Calu3 (cell line): ENCODE measurements around the gene ITGA6. TPM values are rescaled to one million over a fixed set of nuclear protein-coding genes. Genes with fewer than 3 reads are reported as not detected.
A peak's percentile ranks its signal among the peaks of the same experiment; 100 is the strongest.

Experiments
- BruUV-seq: library from RNA; stranded (reverse); fragments of 400-500 nt; replicated peaks from 2 replicates; lab custom pipeline; 2021; lab: Mats Ljungman, UMichigan
- CTCF ChIA-PET: fragments of 300-600 bp; sonication (Branson Sonifier 250); formaldehyde crosslinking; loops from one replicate; lab custom pipeline; 2022; ENCODE audit warnings: antibody characterized with exemption; lab: Charles Lee
- DNase-seq: peaks from one replicate; pipeline ENCODE4 v3.0.0; 2022
- H3K27ac Mint-ChIP-seq: one replicate; pipeline ENCODE4 v1.8.0; 2022; ENCODE audit warnings: mixed read lengths; ENCODE audit not compliant: unreplicated experiment
- H3K27me3 Mint-ChIP-seq: one replicate; pipeline ENCODE4 v1.8.0; 2022; ENCODE audit warnings: mixed read lengths; ENCODE audit not compliant: unreplicated experiment
- H3K36me3 Mint-ChIP-seq: one replicate; pipeline ENCODE4 v1.8.0; 2022; ENCODE audit warnings: mild to moderate bottlenecking, moderate library complexity, mixed read lengths; ENCODE audit not compliant: insufficient read depth, unreplicated experiment
- H3K4me1 Mint-ChIP-seq: one replicate; pipeline ENCODE4 v1.8.0; 2022; ENCODE audit warnings: mild to moderate bottlenecking, low read depth, mixed read lengths; ENCODE audit not compliant: unreplicated experiment
- H3K4me3 Mint-ChIP-seq: one replicate; pipeline ENCODE4 v1.8.0; 2022; ENCODE audit warnings: mild to moderate bottlenecking, low read depth, moderate library complexity, mixed read lengths; ENCODE audit not compliant: unreplicated experiment
- H3K9me3 Mint-ChIP-seq: one replicate; pipeline ENCODE4 v1.8.0; 2022; ENCODE audit warnings: low read depth, mixed read lengths; ENCODE audit not compliant: unreplicated experiment
- intact Hi-C: fragments of 100-400 bp; cut with micrococcal nuclease; formaldehyde crosslinking; loops from one replicate; pipeline ENCODE4 v1.10.0; 2022; ENCODE audit not compliant: unreplicated experiment
- total RNA-seq: library from RNA; stranded (reverse); gene quantifications from 2 replicates; pipeline ENCODE4 v1.2.3, GENCODE V29; 2022
- TF ChIP-seq, protein P1 (sequence below): fragments of 200-600 bp; IDR thresholded peaks from one replicate; pipeline ENCODE4 v1.8.0; 2022; ENCODE audit warnings: antibody characterized with exemption; ENCODE audit not compliant: unreplicated experiment

ITGA6 gene
- total RNA-seq, 1 experiment from 2014 or later = 270 TPM

DNA sequence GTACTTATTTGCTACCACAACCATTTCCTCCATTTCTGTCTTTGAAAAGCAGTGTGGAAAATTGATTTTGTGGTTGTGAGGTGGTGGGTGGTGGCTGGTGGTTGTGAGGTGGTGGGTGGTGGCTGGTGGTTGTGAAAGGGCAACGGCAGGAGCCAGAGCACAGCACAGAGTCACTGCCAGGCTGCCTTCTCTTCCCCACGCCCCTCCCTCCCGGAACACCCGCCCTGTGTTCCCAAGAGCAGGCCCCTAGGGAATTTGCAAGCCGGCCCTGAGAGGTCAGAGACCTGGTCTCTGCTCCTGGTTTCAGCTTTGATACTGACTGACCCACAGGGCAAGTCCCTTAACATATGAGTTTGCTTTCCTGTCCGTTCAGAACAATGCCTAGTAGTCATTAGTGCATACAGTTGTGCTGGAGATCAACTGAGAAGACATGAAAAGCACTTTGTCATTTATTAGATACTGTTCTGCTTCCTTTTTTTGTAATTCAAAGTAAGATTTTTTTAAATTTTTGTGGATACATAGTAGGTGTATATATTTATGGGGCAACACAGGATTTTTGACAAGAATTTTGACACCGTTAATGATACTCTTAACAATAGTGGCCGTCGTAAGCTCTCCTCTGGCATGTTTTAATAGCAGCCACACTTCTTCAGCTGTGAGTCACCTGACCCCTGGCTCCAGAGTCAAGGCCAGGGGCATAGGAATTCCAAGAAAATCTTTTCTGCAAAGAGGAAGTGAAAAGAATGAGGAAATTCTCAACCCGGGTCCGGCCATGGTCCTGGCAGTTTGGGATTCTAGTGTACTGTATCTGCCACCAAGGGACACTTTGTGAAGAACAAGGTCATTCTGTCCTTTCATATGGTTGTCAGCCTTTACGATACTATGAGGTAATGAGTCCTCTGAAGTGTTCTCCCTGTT is 53.2 kb downstream of the ITGA6 start:
- Mint-ChIP-seq H3K36me3 (peaks cover 60% of the 10 kb centered on the region), H3K27me3 (no peaks in the 10 kb centered on the region), H3K27ac (peak overlapping the region; percentile 17), H3K4me1 (peaks cover 28% of the 10 kb centered on the region), H3K9me3 (no peaks in the 10 kb centered on the region), H3K4me3 (no peak overlapping the region)
- no TSS peak for BruUV-seq
- TF ChIP-seq, protein P1, sequence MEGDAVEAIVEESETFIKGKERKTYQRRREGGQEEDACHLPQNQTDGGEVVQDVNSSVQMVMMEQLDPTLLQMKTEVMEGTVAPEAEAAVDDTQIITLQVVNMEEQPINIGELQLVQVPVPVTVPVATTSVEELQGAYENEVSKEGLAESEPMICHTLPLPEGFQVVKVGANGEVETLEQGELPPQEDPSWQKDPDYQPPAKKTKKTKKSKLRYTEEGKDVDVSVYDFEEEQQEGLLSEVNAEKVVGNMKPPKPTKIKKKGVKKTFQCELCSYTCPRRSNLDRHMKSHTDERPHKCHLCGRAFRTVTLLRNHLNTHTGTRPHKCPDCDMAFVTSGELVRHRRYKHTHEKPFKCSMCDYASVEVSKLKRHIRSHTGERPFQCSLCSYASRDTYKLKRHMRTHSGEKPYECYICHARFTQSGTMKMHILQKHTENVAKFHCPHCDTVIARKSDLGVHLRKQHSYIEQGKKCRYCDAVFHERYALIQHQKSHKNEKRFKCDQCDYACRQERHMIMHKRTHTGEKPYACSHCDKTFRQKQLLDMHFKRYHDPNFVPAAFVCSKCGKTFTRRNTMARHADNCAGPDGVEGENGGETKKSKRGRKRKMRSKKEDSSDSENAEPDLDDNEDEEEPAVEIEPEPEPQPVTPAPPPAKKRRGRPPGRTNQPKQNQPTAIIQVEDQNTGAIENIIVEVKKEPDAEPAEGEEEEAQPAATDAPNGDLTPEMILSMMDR = no peak
- intact Hi-C loops = loop anchor here (5.0 kb wide), 1 partner anchor 308 kb away; no protein-coding TSS in a partner anchor
- no peak for DNase-seq
- CTCF ChIA-PET = no interaction called here

DNA sequence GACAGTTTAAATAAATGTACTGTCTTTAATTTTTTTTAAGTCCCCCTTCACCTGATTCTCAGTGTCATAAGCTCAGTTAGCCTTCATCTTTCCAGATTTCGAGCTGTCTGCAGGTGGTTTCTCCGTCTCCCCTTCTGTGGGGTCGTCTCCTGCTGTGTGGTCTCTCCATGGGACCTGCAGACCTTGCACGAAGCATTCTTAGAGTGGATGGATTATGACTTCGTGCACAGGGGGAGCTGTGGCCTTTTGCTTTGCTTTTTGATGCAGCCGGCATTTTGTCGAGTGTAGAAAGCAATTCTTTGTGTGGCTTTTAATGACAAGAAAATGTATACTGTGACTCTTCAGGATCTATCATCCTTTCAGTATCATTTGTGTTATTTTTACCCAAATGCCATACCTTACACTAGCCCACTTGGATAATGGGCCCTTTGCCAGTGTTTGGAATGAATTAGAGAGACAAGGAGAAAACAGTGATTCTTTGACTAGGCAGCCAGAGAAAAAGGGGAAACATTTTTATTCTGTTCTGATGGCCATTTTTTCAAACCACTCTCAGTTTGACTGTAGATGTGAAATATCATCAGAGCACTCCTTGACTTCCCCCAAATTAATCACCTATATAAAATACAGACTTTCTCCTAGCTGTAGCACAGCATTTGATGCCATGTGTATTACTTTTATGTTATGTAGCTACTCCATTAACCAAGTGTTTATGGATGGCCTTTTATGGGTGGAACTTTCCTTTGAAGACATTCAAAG is 54.3 kb downstream of the ITGA6 start:
- Mint-ChIP-seq H3K9me3 (no peaks in the 10 kb centered on the region), H3K4me1 (peaks cover 28% of the 10 kb centered on the region), H3K27ac (no peak overlapping the region), H3K27me3 (no peaks in the 10 kb centered on the region), H3K4me3 (no peak overlapping the region), H3K36me3 (peaks cover 61% of the 10 kb centered on the region)
- intact Hi-C loops = loop anchor here (5.0 kb wide), 1 partner anchor 309 kb away; no protein-coding TSS in a partner anchor
- CTCF ChIA-PET = interaction anchor here (0.6 kb wide), 1 partner anchor 74 kb away, joined by 3 read pairs; the partner anchor contains the start of gene PDK1
- DNase-seq = no peak
- BruUV-seq = no TSS peak
- TF ChIP-seq, protein P1 = no peak

DNA sequence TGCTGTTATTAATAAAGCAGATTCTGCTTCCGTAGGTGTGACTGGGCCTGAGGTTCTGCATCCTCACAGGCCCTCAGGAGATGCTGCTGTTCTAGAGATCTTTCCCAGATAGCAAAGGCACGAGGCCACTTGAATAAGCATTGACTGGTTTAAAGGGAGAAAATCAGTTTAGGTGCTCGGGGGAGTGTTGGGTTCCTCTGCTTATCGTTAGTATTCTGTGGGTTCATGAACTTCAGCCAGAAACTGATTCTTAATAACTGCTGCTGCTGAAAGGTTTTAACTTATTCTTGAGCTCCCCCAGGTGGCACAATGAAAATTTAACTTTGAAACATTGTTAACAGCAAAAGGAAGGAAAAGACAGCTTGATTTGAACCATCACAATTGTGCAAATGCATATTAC is 56.9 kb downstream of the ITGA6 start:
- Mint-ChIP-seq H3K27ac (no peak overlapping the region), H3K9me3 (no peaks in the 10 kb centered on the region), H3K27me3 (no peaks in the 10 kb centered on the region), H3K36me3 (peaks cover 67% of the 10 kb centered on the region), H3K4me3 (no peak overlapping the region), H3K4me1 (peaks cover 19% of the 10 kb centered on the region)
- DNase-seq = no peak
- no TSS peak for BruUV-seq
- CTCF ChIA-PET = interaction anchor here (0.6 to 1.8 kb wide), 5 partner anchors 45 to 357 kb away, joined by 3 to 7 read pairs (median 4); no protein-coding TSS in a partner anchor
- intact Hi-C loops = loop anchor here (5.0 kb wide), 1 partner anchor 312 kb away; no protein-coding TSS in a partner anchor
- TF ChIP-seq, protein P1 = peak; percentile 15

DNA sequence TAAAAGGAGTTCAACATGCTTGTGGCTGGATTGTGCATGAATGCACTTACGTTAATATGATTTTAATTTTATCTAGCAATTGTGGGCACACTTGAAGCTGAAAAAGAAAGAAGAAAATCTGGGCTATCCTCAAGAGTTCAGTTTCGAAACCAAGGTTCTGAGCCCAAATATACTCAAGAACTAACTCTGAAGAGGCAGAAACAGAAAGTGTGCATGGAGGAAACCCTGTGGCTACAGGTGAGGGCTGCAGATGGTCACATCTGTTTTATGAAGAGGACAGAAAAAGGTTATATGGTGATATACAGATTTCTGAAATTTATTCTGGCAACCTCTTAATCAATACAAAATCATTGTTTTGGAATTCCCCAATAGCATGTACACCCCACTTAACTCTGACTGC is 57.3 kb downstream of the ITGA6 start:
- DNase-seq = no peak
- no TSS peak for BruUV-seq
- Mint-ChIP-seq H3K36me3 (peaks cover 63% of the 10 kb centered on the region), H3K27ac (no peak overlapping the region), H3K27me3 (no peaks in the 10 kb centered on the region), H3K4me1 (peaks cover 15% of the 10 kb centered on the region), H3K4me3 (no peak overlapping the region), H3K9me3 (no peaks in the 10 kb centered on the region)
- CTCF ChIA-PET = interaction anchor here (0.6 to 1.8 kb wide), 5 partner anchors 45 to 358 kb away, joined by 3 to 7 read pairs (median 4); no protein-coding TSS in a partner anchor
- TF ChIP-seq, protein P1 = no peak
- intact Hi-C loops = loop anchor here (5.0 kb wide), 1 partner anchor 312 kb away; no protein-coding TSS in a partner anchor
